ENCODE results near the gene MRPS15.
A peak's percentile ranks its signal among the peaks of the same experiment; 100 is the strongest.
"Not testable (repeated sequence)": the region's sequence is repeated elsewhere in the genome, so short reads cannot be mapped to it uniquely, and the experiment has no call there.

MRPS15 gene

DNA sequence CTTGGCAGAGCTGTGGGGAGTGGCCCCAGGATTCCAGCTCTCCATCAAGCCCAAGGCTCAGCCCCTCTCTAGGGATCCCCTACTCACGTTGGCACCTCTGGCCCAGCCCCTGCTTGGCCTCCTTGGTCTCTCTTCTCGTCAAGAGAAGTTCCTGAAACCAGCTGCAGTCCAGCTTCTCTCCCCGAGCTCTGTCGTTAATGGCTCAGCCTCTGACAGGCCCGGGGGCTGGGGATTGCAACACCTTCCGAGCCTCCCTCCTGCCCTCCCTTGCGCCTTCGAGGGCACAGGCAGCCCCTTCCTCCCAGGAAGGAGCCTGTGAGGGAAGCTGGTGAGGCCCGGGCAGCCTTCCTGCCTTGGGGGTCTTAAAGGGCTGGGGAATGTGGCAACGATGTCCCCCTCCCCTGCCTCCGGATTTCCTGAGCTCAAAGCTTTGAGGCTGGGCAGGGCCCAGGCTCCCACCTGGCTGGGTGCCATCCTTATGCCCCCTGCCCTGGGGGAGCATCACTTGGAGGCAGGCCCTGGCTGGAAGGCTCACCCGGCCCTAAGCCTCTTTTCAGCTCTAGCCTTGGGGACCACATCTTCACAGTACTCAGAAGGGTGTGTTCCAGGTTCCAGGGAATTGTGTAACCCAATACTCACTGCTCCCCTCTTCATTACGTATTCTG is 18.7 kb upstream of the MRPS15 start, which contains the start of gene CSF3R:
Gene CSF3R (minus strand): TSS at position 190 of the 665 bp plus-strand sequence. CDS start 3,417 bp downstream, outside the sequence.
- DNase-seq, result peak; percentile 38 to 47

DNA sequence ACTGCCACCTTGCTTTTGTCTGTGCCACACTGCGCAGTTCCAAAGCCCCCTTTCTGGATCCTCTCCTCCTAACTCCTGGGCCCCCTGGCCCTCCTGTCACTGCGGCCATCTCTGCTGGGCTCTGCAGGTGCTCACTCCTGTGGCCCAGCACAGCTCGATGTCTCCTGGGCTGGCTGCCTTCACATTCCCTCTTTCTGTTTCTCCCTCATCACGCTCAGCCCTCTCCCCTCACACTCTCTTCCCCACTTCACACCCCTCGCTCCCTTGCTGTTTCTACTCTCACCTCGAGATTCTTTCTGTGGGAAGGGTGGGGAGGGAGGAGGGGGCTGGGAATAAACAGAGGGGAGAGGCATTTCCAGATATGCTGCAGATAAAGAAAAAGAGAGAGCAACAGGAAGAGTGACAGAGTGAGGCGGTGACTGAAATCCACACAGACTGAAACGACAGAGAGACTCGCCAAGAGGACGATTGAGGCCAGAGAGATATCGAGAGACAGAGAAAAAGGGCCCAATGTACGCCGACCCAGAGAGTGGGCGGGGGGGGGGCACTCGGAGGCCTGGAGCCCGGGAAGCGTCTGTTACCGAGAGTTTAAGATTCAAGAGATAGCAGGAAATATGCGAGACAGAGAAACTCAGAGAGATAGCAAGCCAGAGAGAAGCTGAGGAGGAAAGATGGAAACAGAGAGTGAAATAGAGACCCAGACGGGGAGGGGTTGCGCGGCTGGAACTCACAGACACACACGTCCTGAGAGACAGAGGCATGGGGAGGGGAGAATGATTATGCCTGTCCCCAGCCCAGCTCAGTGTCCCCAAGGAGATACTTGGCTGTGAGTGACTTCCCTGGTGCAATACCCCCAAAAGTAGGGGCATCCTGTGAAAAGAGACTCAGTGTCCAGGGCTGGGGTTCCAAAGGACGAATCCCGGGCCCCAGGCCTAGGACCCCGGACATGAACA is 17.9 kb upstream of the MRPS15 start:
- no peak for DNase-seq

DNA sequence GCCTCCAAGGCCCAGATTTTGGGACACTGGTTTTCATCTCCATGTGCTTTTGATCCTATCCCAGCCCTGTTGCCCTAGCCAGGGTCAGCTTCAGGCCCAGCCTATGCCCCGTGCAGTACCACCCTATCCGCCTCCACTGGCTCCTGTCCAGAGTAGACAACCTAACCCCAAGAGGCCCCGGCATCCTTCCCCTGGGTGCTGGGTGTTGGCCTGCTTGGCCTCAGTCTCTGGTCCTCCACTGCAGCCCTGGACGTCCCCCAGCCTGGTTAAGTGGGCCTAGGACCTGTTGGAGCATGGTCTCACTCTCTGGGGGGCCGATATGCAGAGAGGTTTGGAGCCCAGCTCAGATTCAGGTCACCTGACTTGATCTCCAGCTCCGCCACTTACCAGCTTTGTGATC is 16.9 kb upstream of the MRPS15 start:
- DNase-seq, result no peak

DNA sequence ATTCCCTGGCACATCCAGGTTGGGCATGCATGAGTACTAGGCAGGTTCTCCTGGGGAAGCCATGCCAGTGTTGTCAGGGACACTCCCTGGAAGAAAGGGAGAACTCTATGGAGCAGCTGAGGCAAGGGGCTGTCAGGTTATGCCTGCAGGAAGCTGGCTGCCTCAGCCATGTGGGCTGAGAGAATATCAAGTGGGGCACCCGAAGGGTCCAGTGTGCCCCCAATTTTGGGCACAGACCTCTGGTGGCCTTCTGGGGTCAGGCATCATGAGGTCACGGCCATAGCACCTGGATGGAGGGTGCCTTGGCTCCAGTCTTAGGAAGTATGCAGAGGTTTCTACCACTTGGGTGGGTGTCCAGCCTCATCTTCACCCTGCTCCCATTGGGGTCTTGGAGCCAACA is 16.0 kb upstream of the MRPS15 start:
- no peak for DNase-seq

DNA sequence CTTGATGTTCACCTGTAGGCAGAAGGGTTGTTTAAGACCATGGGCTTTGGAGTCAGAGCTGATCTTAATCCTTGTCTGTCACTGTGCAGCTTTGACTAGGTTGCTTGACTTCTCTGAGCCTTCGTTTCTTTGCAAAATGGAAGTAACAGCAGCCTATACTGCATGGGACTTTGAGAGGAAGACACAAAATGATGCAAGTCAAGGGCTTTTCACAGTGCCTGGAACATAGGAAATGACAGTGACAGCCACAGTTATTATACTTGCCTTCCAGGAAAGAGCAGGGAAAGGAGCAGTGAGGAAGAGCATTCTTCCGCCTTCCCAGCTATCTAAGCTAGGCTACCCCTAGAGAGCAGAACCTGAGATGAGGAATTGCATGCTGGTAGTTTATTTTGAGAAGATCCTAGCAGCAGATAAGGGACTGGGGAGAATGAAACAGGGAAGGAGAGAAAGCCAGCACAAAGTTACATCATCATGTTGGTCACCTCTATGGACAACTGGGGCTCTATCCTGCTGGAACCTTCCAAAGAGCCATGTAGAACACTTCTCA is 15.4 kb upstream of the MRPS15 start:
- no peak for DNase-seq

DNA sequence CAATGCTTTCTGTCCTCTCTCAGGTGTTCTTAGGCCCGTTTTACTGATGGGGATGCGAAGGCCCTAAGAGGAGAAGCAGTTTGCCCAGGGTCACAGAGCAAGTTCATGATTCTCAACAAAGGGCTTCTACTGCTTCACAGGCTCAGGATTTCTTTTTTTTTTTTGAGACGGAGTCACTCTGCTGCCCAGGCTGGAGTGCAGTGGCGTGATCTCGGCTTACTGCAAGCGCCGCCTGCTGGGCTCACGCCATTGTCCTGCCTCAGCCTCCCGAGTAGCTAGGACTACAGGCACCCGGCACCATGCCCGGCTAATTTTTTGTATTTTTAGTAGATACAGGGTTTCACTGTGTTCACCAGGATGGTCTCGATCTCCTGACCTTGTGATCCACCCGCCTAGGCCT is 13.4 kb upstream of the MRPS15 start:
- not testable (repeated sequence) for DNase-seq

DNA sequence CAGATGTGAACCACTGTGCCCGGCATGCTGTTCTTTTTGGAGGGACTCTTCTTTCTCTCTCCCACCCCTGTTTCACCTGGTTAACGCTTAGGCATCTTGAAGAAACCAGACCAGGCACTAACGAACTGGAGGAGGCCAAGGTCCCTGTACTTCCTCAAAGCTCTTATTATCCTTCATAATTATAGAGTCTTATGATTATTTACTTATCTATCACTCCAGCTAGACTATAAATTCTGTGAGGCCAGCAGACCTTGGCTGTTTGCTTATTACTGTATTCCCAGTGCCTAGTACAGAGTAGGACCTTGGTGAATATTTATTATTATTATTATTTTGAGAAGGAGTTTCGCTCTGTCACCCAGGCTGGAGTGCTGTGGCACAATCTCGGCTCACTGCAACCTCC is 12.8 kb upstream of the MRPS15 start:
- no peak for DNase-seq

DNA sequence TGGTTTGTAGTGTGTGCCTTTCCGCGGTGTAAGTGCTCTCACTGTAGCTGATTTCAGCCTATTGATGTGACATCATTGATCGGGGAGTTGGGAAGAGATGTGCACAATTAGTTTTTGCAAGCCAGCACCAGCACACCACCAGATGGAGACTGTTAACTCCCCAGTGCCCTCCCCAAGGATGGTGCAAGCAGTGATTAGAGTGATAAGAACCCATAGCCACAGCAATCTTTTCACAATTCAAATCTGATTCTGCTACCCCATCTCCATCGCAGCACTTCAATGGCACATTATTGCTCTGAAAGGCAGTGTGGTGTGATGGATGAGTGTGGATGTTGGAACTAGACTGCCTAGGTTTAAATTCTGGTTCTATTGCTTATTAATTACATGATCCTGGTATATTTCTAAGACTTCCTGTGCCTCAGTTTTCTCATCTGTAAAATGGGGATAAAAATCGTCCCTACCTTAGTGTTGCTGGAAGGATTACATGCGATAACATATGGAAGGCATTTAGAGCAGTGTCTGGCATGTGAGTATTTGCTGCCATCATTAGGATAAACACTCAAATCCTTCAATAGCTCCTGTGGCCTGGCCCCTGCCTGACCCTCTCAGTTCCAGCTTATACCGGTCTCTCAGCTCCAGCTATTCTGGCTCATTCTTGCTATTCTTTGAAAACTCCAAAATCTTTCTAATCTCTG is 11.9 kb upstream of the MRPS15 start:
- no peak for DNase-seq

DNA sequence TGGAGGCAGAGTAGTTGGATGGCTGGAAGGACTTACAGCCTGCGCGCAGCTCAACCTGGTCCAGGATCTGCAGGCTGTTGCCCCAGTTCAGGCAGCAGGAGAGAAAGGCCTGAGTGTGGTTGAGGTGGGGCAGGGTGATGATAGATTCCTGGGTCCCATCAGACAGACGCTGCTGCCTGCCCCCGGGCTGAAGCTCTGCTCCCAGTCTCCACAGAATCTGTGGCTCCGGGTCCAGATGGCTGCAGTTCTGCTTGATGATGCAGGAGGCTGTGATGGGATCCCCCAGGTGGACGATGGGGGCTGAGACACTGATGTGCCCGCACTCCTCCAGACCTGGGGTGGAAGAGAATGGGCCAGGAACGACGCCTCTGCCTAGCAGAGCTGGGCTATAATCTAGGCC is 11.2 kb upstream of the MRPS15 start:
- DNase-seq, result no peak

DNA sequence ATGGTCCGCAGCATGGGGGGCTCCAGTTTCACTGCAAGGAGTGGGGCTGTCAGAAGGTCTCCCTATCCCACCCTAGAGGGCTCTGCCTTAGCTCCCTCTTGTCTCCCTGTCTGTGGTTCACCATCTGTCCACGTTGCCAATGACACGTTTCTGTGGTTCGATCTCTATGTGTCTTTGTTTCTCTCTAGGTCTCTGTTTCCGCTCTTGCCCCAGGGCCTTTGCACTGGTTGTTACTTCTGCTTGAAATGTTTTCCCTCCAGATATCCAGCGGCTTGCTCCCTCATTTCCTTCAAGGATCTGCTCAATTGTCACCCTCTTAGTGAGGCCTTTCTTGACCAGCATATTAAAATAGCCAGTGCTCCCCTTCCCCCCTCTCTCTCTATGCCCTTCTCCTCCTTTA is 8.5 kb upstream of the MRPS15 start:
- no peak for DNase-seq

DNA sequence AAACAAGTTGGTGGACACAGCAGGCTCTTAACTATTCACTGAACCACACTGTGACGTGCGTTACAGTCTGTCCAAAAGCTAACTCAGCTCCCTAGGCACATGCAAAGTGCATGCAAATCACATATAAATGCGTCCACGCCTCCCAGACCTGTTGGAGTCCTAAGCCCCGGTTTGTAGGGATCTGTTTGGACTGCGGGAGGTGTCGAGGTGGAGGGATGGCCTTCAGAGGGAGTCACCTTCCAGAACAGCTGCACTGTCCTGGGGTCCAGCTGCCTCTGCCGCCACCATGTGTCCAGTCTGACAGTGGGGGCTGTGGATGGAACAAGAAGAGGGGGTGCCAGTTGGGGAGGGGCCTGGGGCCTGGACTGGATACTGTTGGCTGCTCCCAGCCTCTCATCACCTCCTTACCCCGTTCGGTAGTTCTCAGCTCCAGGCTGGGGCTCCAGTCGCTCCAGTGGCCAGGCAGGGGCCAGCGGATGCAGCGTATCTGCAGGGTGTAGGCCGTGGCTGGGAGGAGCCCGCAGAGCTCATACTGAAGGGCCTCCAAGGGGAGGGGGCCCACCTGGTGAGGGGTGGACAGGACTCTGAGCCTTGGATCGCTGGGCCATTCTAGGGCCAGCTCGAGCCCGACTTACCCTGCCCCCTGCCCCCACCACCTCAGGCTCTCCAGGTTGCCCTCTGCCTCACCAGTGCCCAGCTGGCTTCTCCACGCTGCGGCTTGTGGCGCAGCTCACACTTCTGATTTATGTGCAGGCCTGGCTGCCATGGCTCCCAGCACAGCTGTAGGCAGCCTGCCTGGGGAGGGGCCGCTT is 7.9 kb upstream of the MRPS15 start:
- DNase-seq, result no peak

DNA sequence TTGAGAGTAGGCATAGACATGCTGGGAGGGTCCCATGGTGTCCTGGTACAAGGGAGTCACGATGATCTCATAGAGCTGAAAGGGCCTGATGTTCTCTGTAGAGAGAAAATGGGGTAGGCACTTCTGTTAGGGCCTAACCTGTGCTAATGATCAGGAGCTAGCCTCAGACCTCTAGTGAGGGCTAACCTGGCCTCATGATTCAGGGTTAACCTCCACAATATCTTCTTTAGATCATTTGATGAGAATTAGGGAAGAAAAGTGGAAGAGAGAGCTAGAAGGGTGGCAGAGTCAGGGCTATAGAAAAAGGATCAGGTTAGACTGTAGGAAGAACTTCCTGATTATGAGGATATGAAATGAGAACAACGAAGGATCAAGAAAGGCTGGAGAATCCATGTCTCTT is 5.0 kb upstream of the MRPS15 start:
- DNase-seq, result no peak

DNA sequence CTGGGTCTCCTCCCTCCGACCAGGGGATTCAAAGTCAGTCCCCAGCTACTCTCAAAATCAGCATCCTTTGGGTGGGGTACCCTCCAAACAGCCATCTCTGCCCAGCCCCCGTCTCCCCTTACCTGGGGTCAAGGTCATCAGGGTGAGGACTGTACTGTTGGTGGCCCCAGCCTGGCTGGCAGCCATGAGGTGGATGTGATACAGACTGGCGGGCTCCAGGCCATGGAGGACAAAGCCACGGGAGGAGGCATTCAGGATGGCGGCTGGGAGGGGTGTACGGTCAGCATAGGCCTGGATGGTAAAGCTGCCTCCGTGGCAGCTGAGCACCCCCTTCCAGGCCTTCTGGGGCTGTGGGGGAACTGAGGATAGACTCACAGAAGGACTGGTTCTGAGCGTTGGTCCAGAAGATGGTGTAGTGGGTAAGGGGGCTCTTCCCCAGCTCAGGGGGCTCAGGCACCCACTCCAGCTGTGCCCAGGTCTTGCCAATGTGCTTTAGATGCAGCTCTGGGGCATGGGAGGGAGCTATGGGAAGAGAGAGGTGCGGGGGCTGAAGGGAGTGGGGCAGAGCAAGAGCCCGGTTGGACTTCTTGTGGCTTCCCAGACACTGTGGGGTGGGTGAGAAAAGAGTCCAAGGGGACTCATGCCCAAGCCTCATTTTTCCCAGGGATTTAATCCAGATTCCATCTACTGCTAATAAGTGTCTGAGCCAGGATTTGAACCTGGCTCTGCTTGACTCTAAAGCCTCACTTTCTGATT is 3.7 kb upstream of the MRPS15 start:
- DNase-seq, result no peak

DNA sequence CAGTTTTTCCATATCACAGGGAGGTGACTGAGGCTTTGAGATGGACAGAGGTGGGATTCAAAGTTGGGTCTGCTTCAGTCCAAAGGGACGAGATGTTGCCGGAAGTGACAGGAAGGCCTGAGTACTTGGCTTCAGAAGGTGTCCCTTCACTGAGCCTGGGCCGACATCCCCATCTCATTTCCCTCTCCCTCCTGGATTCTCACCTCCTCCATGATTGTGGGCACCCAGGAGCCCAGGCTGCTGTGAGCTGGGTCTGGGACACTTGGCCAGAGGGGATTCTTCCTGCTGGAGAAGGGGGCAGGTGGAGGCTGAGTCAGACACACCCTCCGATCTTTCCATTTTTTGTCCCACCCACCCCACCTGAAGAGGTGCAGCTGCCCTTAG is 2.8 kb upstream of the MRPS15 start:
- DNase-seq, result no peak

DNA sequence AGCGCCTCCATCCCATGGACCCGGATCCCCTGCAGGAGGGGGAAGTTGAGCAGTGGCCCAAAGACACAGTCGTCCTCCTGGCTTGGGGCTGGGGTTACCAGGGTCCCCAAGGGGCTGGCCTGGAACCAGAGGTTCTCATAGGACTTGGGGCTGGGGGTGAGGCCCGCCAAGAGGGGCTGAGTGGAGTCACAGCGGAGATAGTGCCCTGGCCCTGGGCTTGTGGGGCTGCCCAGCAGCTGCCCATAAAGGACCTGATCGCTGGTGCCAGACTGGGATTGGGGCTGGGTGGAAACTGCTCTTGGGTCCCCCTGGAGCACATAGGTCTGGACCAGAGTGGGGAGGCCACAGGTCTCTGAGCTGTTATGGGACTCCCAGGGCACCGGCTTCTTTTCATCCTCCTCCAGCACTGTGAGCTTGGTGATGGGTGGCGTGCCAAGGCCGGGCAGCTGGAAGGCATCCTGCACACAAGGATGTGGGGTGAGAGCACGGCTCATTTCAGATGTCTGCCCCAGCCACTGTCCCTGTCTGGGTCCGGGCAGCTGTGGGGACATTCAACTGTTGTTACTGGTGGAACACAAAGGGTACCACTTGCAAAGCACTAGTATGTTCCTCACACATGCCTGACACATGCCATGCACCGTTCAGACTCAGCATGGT is 2.3 kb upstream of the MRPS15 start:
- DNase-seq, result no peak

DNA sequence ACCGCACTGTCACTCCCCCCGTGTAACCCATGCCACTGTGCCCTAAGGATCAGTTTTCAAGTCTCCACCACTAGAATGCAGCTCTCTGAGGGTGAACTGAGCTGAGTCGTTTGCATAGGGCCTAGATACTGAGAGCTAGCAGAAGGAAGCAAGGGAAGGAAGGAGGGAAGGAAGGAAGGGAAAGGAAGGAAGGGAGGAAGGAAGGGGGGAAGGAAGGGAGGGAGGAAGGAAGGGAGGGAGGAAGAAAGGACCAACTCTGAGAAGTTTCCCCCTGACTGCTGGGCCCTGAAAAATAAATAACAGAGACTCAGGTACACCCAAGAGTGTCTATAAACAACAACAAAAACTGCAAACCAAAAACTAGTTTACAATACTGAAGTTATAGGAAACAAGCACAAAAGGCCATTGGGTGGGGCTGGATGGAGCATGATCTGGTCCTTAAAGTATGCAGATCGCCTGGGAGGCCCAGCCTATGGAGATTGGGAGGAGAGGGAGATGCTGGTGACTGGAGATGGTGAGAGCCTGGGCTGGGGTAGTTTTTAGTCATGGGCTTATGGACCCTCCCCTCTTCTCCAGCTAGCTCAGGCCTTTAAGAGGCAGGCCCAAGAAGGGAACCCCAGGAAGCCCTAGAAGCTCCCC is 1.7 kb upstream of the MRPS15 start:
- no peak for DNase-seq

DNA sequence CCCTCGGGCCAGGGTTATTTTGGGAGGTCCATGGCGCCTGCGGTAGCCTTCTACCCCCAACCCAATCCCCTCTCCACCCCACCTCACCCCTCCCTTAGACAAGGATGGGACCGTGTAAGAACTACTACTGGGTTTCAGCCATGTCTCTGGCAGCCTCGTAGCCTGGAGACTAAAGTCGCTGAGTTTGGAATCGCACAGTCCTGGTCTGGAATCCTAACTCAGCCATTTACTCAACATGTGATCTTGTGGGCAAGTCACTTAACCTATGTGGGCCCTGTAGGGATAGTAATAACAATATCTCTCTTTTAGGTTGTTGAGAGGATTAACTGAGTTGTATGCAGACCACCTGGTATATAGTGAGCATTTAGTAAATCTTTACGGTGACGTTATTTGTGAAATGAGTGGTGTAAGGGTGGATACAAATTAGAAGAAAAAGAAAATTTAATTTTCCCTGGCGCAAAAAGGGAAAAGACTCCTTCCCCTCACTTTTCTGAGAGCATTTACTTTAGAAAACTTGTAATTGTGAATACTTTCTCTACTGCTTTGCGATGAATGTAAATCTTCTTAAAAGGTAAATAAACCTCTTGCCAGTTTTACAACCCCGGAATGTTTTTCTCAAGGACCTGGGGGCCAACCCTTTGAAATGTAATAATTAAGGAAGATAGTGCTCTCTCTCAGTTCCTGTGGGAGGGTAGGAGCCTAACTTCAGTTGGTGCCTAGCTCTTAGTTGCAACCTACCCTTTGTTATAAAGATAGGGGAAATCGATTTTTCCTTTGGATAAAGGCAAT is 615 bp upstream of the MRPS15 start:
- DNase-seq, result no peak

DNA sequence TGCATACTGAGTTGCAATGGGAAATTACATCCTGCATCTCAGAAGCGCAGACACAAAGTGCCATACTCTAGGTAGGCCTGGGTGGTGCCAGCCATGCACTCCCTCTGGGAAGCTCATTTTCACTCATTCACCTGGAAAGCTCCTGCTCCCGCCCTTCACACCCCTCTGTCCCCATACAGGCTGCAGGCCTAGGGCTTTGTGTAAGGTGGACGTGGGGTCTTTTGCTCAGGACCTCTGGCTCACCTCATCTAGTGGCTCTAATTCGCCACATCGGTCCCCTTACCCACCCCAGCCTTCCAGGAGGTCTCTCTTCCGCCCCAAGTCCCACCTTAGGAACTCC is 751 bp downstream of the MRPS15 start:
- no peak for DNase-seq

DNA sequence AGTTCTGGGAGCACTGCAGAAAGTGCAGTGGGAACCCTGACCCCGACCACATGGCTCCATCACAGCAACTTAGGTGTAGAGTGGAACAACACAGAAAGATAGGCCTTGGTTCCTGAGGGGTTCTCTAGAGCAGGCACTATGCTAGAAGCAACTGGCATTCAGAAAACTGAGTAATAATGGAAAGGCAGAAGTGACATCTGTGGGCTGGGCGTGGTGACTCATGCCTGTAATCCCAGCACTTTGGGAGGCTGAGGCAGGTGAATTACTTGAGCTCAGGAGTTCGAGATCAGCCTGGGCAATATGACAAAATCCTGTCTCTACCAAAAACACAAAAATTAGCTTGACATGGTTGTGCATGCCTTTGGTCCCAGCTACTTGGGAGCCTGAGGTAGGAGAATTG is 5.3 kb downstream of the MRPS15 start:
- peak in 1 of 2 donors; percentile 6 for DNase-seq

DNA sequence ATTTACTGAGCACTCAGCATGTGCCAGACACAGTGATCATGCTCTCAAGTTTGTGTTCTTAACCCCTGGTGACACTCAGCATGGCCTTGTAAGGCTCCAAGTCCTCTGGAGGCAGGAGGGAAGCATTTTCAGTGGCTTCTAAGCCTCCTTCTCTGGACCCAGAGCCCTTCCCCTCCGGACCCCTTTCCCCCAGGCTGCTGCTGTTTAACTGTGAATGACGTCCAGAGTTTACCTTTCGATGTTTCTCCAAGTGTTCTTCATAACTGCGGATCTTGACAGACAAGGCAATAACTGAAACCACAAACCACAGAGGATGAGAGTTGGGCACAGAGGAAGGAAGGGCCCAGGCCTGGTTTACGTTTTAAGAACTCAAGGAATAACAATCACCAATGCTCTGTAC is 6.5 kb downstream of the MRPS15 start:
- peak in 1 of 2 donors; percentile 41 for DNase-seq
